ENCODE data around the gene ADAM12.
A peak's percentile ranks its signal among the peaks of the same experiment; 100 is the strongest.

Gene ADAM12

GRCh38 chr10:126331101-126331500, 57.2 kb downstream of the ADAM12 start:
- DNase-seq, result no peak
- TF ChIP-seq CTCF (IDR thresholded peaks at IDR 0.05; ENCODE audit: low read depth, low read length), result no peak
- no peak overlapping the region for H3K4me3 ChIP-seq (ENCODE audit: low read depth, low read length)

DNA sequence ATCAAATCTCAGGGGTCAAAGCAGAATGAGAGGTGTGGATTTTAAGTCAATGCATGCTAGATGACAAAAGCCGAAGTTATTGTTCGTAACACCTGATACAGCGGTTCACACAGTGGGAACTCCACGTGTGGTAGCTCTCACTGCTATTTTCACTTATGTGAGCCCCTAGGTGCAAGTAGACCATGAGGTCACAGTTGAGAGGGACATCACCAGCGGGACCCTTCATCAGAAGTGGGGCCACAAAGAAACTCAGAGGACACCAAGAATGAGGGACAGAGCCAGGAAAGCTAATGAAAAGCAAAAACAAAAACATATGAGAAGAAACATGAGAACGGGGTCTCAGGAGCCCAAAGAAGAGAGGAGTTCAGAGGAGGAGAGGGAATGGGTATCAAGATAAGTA, 63.5 kb downstream of the ADAM12 start:
- TF ChIP-seq CTCF (IDR thresholded peaks at IDR 0.05; ENCODE audit: low read depth, low read length), result no peak
- Histone ChIP-seq H3K4me1 (peaks cover 11% of the 10 kb centered on the region), H3K27me3 (no peaks in the 10 kb centered on the region), H3K9me3 (no peaks in the 10 kb centered on the region), H3K4me3 (ENCODE audit: low read depth, low read length) (no peak overlapping the region), H3K36me3 (no peaks in the 10 kb centered on the region)
- DNase-seq, result no peak

More at GRCh38 chr10:126331101-126331500, 57.2 kb downstream of the ADAM12 start:
- H3K36me3 ChIP-seq, result no peaks in the 10 kb centered on the region
- no peaks in the 10 kb centered on the region for H3K9me3 ChIP-seq
- H3K27me3 ChIP-seq, result no peaks in the 10 kb centered on the region
- H3K4me1 ChIP-seq, result no peaks in the 10 kb centered on the region; the same call in 1 of the 2 replicates

DNA sequence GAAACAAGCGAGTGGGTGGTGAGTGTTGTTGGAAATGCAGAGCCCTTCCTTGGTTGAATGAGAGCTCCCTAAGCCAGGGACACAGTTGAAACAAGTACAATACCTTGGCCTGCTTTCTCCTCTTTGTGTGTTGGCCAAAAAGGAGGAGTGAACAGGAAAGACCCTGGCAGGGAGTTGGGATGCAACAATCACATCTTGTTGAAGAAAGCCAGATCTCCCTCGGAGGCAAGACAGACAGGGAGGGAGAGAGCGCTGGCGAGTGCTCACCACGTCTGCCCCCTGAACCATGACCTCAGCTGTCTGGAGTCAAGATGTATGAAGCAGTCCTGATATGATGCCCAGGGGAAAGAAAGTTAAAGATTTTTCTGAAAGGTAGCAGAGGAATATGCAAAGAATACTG, 66.8 kb downstream of the ADAM12 start:
- Histone ChIP-seq H3K27me3 (no peaks in the 10 kb centered on the region), H3K9me3 (no peaks in the 10 kb centered on the region), H3K4me3 (ENCODE audit: low read depth, low read length) (no peak overlapping the region), H3K36me3 (no peaks in the 10 kb centered on the region), H3K4me1 (peaks cover 11% of the 10 kb centered on the region)
- DNase-seq, result peak; percentile 77
- TF ChIP-seq CTCF (IDR thresholded peaks at IDR 0.05; ENCODE audit: low read depth, low read length), result no peak

DNA sequence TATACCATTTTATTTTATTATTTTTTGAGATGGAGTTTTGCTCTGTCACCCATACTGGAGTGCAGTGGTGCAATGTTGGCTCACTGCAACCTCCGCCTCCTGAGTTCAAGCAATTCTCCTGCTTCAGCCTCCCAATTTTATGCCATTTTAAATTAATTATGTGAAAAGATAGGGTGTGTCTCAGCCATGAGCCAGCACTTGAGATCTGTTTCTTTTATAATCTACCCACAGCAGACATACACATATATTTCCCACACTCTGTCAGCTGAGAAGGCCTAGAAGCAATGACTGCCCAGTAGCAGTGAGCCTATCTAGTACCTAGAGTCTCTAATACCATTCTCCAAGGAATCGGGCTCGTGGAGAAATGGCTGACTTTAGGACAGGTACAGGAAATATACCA, 70.5 kb downstream of the ADAM12 start:
- Histone ChIP-seq H3K36me3 (no peaks in the 10 kb centered on the region), H3K4me3 (ENCODE audit: low read depth, low read length) (no peak overlapping the region), H3K27me3 (no peaks in the 10 kb centered on the region), H3K9me3 (no peaks in the 10 kb centered on the region), H3K4me1 (peaks cover 11% of the 10 kb centered on the region)
- no peak for DNase-seq
- no peak for TF ChIP-seq CTCF (IDR thresholded peaks at IDR 0.05; ENCODE audit: low read depth, low read length)

DNA sequence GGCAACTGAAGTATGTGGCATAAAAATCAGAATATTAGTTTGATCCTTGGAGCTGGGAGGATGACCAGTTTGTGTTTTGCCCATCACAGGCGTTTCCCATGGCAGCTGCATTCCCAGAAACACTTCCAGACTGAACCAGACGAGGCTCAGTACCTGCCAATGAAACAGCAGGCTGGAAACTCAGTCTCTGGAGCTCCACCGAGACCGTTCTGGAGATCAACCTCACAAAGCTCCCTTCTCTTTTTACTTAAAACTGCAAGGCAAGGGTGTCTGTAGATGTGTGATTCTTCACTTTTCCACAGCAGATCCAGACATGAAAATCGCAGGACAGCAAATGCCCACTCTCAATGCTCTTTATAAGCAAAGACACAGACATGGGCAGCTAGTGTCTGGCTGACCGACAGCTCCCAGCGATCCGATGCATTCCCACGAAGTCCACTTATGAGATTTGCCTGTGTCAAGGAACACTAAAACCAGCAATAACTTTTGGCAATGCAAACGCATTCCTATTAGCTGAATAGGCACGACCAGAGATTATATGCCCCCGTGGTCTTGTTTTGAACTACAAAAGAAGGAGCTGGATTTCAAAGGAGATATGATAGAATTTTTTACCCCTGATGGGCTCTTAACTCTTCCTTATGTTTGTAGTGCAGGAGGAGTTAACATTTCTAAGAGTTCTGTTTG, 72.6 kb downstream of the ADAM12 start:
- no peaks in the 10 kb centered on the region for H3K4me1 ChIP-seq
- no peaks in the 10 kb centered on the region for H3K36me3 ChIP-seq
- DNase-seq, result no peak
- no peaks in the 10 kb centered on the region for H3K9me3 ChIP-seq
- no peak for TF ChIP-seq CTCF (IDR thresholded peaks at IDR 0.05; ENCODE audit: low read depth, low read length)
- no peak overlapping the region for H3K4me3 ChIP-seq (ENCODE audit: low read depth, low read length)
- no peaks in the 10 kb centered on the region for H3K27me3 ChIP-seq

DNA sequence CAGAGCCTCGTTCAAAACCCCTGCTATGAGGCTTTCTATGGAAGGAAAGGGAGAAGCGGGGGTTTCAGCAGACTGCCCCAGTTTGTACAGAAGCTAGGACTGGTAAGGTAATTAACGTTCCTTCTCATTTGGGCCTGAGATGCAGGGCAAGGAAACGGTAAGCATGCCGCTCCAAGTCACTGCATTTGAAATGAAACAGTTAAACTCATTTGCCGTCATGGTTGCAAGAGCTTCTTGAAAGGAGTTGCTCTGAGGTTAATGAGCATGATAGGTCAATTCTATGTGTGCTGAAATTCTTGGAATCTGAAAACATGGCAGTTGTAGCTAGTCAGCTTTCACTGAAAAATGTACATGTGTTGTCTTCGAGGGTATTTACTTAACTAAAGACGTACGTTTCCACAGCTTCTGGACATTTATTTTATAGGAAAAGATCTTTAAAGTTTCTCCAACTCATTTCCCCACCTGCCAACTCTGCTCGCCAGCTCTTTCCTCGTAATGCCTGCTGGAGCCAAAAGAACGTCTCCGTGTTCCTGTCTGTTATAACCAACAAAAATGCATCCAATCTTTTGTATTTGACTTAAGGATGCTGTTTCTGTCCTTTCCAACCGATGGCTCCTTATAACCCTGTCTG, 73.3 kb downstream of the ADAM12 start:
- no peaks in the 10 kb centered on the region for H3K9me3 ChIP-seq
- no peak for TF ChIP-seq CTCF (IDR thresholded peaks at IDR 0.05; ENCODE audit: low read depth, low read length)
- DNase-seq, result no peak
- H3K27me3 ChIP-seq, result no peaks in the 10 kb centered on the region
- H3K4me1 ChIP-seq, result no peaks in the 10 kb centered on the region
- no peaks in the 10 kb centered on the region for H3K36me3 ChIP-seq
- no peak overlapping the region for H3K4me3 ChIP-seq (ENCODE audit: low read depth, low read length)

Data from BE2C (cell line).